Colonic mucosa (tissue), 4 donors: ENCODE data around the gene LRRC8B. TPM values are rescaled to one million over a fixed set of nuclear protein-coding genes. Genes with fewer than 3 reads are reported as not detected.

Source experiments
- DNase-seq: peaks from one replicate; pipeline ENCODE4 v3.0.0-alpha.2; 2020
- H3K27ac ChIP-seq: fragments of 200-600 bp; one replicate; pipeline ENCODE4 v1.8.0; 2021
- H3K27me3 ChIP-seq: fragments of 200-600 bp; one replicate; pipeline ENCODE4 v1.8.0; 2021
- H3K36me3 ChIP-seq: fragments of 200-600 bp; one replicate; pipeline ENCODE4 v1.8.0; 2021
- H3K4me1 ChIP-seq: fragments of 200-600 bp; one replicate; pipeline ENCODE4 v1.8.0; 2021; ENCODE audit warnings: mild to moderate bottlenecking
- H3K4me3 ChIP-seq: fragments of 200-600 bp; one replicate; pipeline ENCODE4 v1.8.0; 2021
- H3K9ac ChIP-seq, 2 donors: one replicate each; pipeline ENCODE4 v1.7.0; 2013; ENCODE audit warnings: control low read depth in 2 of 2, low read depth in 2 of 2, low read length in 2 of 2
- H3K9me3 ChIP-seq: fragments of 200-600 bp; one replicate; pipeline ENCODE4 v1.8.0; 2021
- CTCF ChIP-seq: fragments of 200-600 bp; IDR thresholded peaks from one replicate; pipeline ENCODE4 v1.8.0; 2022; ENCODE audit warnings: antibody characterized with exemption, mild to moderate bottlenecking
- intact Hi-C: fragments of 100-400 bp; cut with DNase I; formaldehyde crosslinking; loops from one replicate; pipeline ENCODE4 v1.14.1; 2022
- total RNA-seq, 2 donors: library from RNA; stranded (reverse); fragmentation: NEBNext Ultra II Directional in 1 of 2; extraction: Animal tissue kit (Norgen Biotek cat#: 25700) in 1 of 2; gene quantifications; one replicate each; pipeline ENCODE4 v1.2.1, GENCODE V29; 2021
- donor health status: healthy.
- donor health status: DM: no; HTN: no; CAD: no.
- donor health status: DM: no; HTN: no; CAD: no.

The LRRC8B gene
- total RNA-seq, 2 donors from 2014 or later, result 14.4 to 15.0 TPM

GRCh38 chr1:89620664-89621063 is 96.0 kb downstream of the LRRC8B start:
- H3K27me3 ChIP-seq, result no peaks in the 10 kb centered on the region
- TF ChIP-seq CTCF, result no peak
- intact Hi-C loops, result no loop called here
- H3K4me1 ChIP-seq, result no peaks in the 10 kb centered on the region
- H3K36me3 ChIP-seq, result no peaks in the 10 kb centered on the region
- H3K9me3 ChIP-seq, result no peaks in the 10 kb centered on the region
- no peak overlapping the region for H3K27ac ChIP-seq
- H3K4me3 ChIP-seq, result no peak overlapping the region
- DNase-seq, result no peak
- no peak overlapping the region for H3K9ac ChIP-seq

- Histone ChIP-seq H3K4me1 (no peaks in the 10 kb centered on the region), H3K9ac (no peak overlapping the region), H3K27me3 (no peaks in the 10 kb centered on the region), H3K9me3 (no peaks in the 10 kb centered on the region), H3K36me3 (no peaks in the 10 kb centered on the region), H3K27ac (no peak overlapping the region), H3K4me3 (no peak overlapping the region)
- intact Hi-C loops, result no loop called here
- no peak for DNase-seq
- TF ChIP-seq CTCF, result no peak
Observed at GRCh38 chr1:89622895-89623294, 98.3 kb downstream of the LRRC8B start.

GRCh38 chr1:89624314-89624713 is 99.7 kb downstream of the LRRC8B start:
- no peak for TF ChIP-seq CTCF
- Histone ChIP-seq H3K9ac (no peak overlapping the region), H3K4me1 (no peaks in the 10 kb centered on the region), H3K36me3 (no peaks in the 10 kb centered on the region), H3K4me3 (no peak overlapping the region), H3K27ac (no peak overlapping the region), H3K9me3 (no peaks in the 10 kb centered on the region), H3K27me3 (no peaks in the 10 kb centered on the region)
- DNase-seq, result no peak
- intact Hi-C loops, result no loop called here

GRCh38 chr1:89624715-89625323 is 100.2 kb downstream of the LRRC8B start:
- H3K9me3 ChIP-seq, result no peaks in the 10 kb centered on the region
- no peak overlapping the region for H3K9ac ChIP-seq
- no peaks in the 10 kb centered on the region for H3K36me3 ChIP-seq
- no peak for TF ChIP-seq CTCF
- intact Hi-C loops, result no loop called here
- no peaks in the 10 kb centered on the region for H3K27me3 ChIP-seq
- DNase-seq, result no peak
- H3K27ac ChIP-seq, result no peak overlapping the region
- no peak overlapping the region for H3K4me3 ChIP-seq
- H3K4me1 ChIP-seq, result no peaks in the 10 kb centered on the region

- intact Hi-C loops, result no loop called here
- Histone ChIP-seq H3K4me1 (no peaks in the 10 kb centered on the region), H3K36me3 (no peaks in the 10 kb centered on the region), H3K9ac (no peak overlapping the region), H3K27me3 (no peaks in the 10 kb centered on the region), H3K9me3 (no peaks in the 10 kb centered on the region), H3K4me3 (no peak overlapping the region), H3K27ac (no peak overlapping the region)
- TF ChIP-seq CTCF, result no peak
- DNase-seq, result no peak
Observed at GRCh38 chr1:89627596-89627962, 103.0 kb downstream of the LRRC8B start.
